Osteoblast (primary cell): ENCODE results near the gene CAPN15. TPM values are rescaled to one million over a fixed set of nuclear protein-coding genes. Genes with fewer than 3 reads are reported as not detected.

Experiments
- DNase-seq: peaks from one replicate; pipeline ENCODE4 v3.0.0; 2011; ENCODE audit warnings: low spot score, mixed read lengths; ENCODE audit not compliant: insufficient read length; ENCODE audit errors: missing footprints
- H2AFZ ChIP-seq: 2 replicates; pipeline ENCODE4 v1.6.0; 2011; ENCODE audit warnings: mild to moderate bottlenecking, low read length
- H3K27ac ChIP-seq: 2 replicates; pipeline ENCODE4 v1.5.1; 2011; ENCODE audit warnings: mild to moderate bottlenecking, low read depth, low read length, moderate library complexity
- H3K27me3 ChIP-seq: 2 replicates; pipeline ENCODE4 v1.6.0; 2012; ENCODE audit warnings: mild to moderate bottlenecking, control low read depth, inconsistent platforms, low read length, moderate library complexity; ENCODE audit not compliant: insufficient read depth
- H3K36me3 ChIP-seq: 2 replicates; pipeline ENCODE4 v1.5.1; 2011; ENCODE audit warnings: mild to moderate bottlenecking, low read length, control low read depth, moderate library complexity; ENCODE audit not compliant: insufficient read depth
- H3K4me1 ChIP-seq: 2 replicates; pipeline ENCODE4 v1.5.1; 2011; ENCODE audit warnings: mild to moderate bottlenecking, low read length, control low read depth, moderate library complexity; ENCODE audit not compliant: insufficient read depth
- H3K4me2 ChIP-seq: 2 replicates; pipeline ENCODE4 v1.6.0; 2011; ENCODE audit warnings: mild to moderate bottlenecking, low read length; ENCODE audit not compliant: insufficient read depth
- H3K4me3 ChIP-seq: fragments of 200-600 bp; sonication (generic); 3 replicates; pipeline ENCODE4 v1.5.1; 2012; ENCODE audit warnings: mild to moderate bottlenecking, low read length, inconsistent platforms; ENCODE audit not compliant: insufficient read depth
- H3K79me2 ChIP-seq: 2 replicates; pipeline ENCODE4 v1.6.0; 2012; ENCODE audit warnings: mild to moderate bottlenecking, low read length, control low read depth, inconsistent platforms; ENCODE audit not compliant: insufficient read depth
- H3K9me3 ChIP-seq: 2 replicates; pipeline ENCODE4 v1.5.1; 2011; ENCODE audit warnings: low read depth, low read length, control low read depth
- H4K20me1 ChIP-seq: 2 replicates; pipeline ENCODE4 v1.6.0; 2012; ENCODE audit warnings: mild to moderate bottlenecking, low read length, control low read depth; ENCODE audit not compliant: insufficient read depth
- CTCF ChIP-seq: IDR thresholded peaks from 2 replicates; pipeline ENCODE4 v1.5.1; 2011; ENCODE audit warnings: mild to moderate bottlenecking, low read depth, low read length, moderate library complexity; ENCODE audit errors: extremely low read depth
- small RNA-seq: library from RNA; depleted of rRNA; stranded (forward); fragments of <200 nt; gene quantifications from one replicate; pipeline ENCODE3, GENCODE V24; 2012
- total RNA-seq: library from RNA; depleted of rRNA; stranded (reverse); fragments of >200 nt; gene quantifications from 2 replicates; pipeline ENCODE4 v1.2.3, GENCODE V29; 2012

CAPN15 gene
- total RNA-seq, 1 donor, result 27.1 TPM

- Histone ChIP-seq H4K20me1 (peaks cover 40% of the 10 kb centered on the region), H3K36me3 (peaks cover 4% of the 10 kb centered on the region), H3K79me2 (peaks cover 51% of the 10 kb centered on the region), H3K4me3 (no peak overlapping the region), H2AFZ (no peak overlapping the region), H3K27me3 (no peaks in the 10 kb centered on the region), H3K4me2 (no peak overlapping the region), H3K9me3 (no peaks in the 10 kb centered on the region), H3K4me1 (no peaks in the 10 kb centered on the region), H3K27ac (no peak overlapping the region)
- TF ChIP-seq CTCF, result no peak
- peak; percentile 56 for DNase-seq
Measured at GRCh38 chr16:603933-604332, 76.4 kb downstream of the CAPN15 start.

Small RNAs within 50 kb of the gene (small RNA-seq; reads per million reads assigned to genes)
- gene MIR3176 (not detected), gene MIR5587 (1.3 reads per million, percentile 45 among the genes with 10 or more reads in this experiment), gene Z98883.1 (0.30 reads per million)

Other genes with a start within 250 kb of the CAPN15 start
- not detected in 2 replicates for gene ARHGDIG, start 247.1 kb upstream of the CAPN15 start, total RNA-seq
- gene PDIA2, start 244.5 kb upstream of the CAPN15 start, total RNA-seq, result not detected in 2 replicates
- gene AXIN1, start 175.0 kb upstream of the CAPN15 start, total RNA-seq, result 21.5 and 21.7 TPM in 2 replicates
- gene MRPL28, start 157.2 kb upstream of the CAPN15 start, total RNA-seq, result 50.7 and 55.4 TPM in 2 replicates
- gene PGAP6, start 145.7 kb upstream of the CAPN15 start, total RNA-seq, result 40.1 and 54.3 TPM in 2 replicates
- 77.2 and 83.6 TPM in 2 replicates for gene NME4, start 130.5 kb upstream of the CAPN15 start, total RNA-seq
- 18.1 and 24.5 TPM in 2 replicates for gene DECR2, start 125.8 kb upstream of the CAPN15 start, total RNA-seq
- gene RAB11FIP3, start 102.1 kb upstream of the CAPN15 start, total RNA-seq, result 22.7 and 25.3 TPM in 2 replicates
- under 0.01 TPM in 1 of 2 replicates, not detected in the other for gene PRR35, start 32.7 kb downstream of the CAPN15 start, total RNA-seq
- gene NHLRC4, start 39.3 kb downstream of the CAPN15 start, total RNA-seq, result 1.2 and 2.2 TPM in 2 replicates
- gene PIGQ, start 42.3 kb downstream of the CAPN15 start, total RNA-seq, result 25.6 and 29.0 TPM in 2 replicates
- gene RAB40C, start 62.4 kb downstream of the CAPN15 start, total RNA-seq, result 11.2 and 13.3 TPM in 2 replicates
- gene WFIKKN1, start 103.3 kb downstream of the CAPN15 start, total RNA-seq, result under 0.01 and 0.36 TPM in 2 replicates
- gene METTL26, start 108.6 kb downstream of the CAPN15 start, total RNA-seq, result 72.8 and 76.0 TPM in 2 replicates
- 20.0 and 20.3 TPM in 2 replicates for gene MCRIP2, start 114.1 kb downstream of the CAPN15 start, total RNA-seq
- gene WDR90, start 121.7 kb downstream of the CAPN15 start, total RNA-seq, result 10.3 and 19.2 TPM in 2 replicates
- gene RHOT2, start 140.4 kb downstream of the CAPN15 start, total RNA-seq, result 35.9 and 42.0 TPM in 2 replicates
- 0.88 and 1.1 TPM in 2 replicates for gene RHBDL1, start 148.0 kb downstream of the CAPN15 start, total RNA-seq
- 88.1 and 102 TPM in 2 replicates for gene STUB1, start 152.7 kb downstream of the CAPN15 start, total RNA-seq
- gene JMJD8, start 156.6 kb downstream of the CAPN15 start, total RNA-seq, result 48.0 and 48.5 TPM in 2 replicates
- 8.0 and 8.7 TPM in 2 replicates for gene WDR24, start 162.7 kb downstream of the CAPN15 start, total RNA-seq
- not detected in 2 replicates for gene FBXL16, start 178.1 kb downstream of the CAPN15 start, total RNA-seq
- 30.9 and 33.3 TPM in 2 replicates for gene METRN, start 187.4 kb downstream of the CAPN15 start, total RNA-seq
- 20.9 and 21.7 TPM in 2 replicates for gene ANTKMT, start 193.4 kb downstream of the CAPN15 start, total RNA-seq
- gene CCDC78, start 198.7 kb downstream of the CAPN15 start, total RNA-seq, result 2.1 and 2.2 TPM in 2 replicates
- gene HAGHL, start 199.4 kb downstream of the CAPN15 start, total RNA-seq, result 12.7 and 16.3 TPM in 2 replicates
- 32.2 and 35.1 TPM in 2 replicates for gene CIAO3, start 213.3 kb downstream of the CAPN15 start, total RNA-seq
- gene MSLN, start 233.0 kb downstream of the CAPN15 start, total RNA-seq, result under 0.01 and 1.2 TPM in 2 replicates